HepG2 (cell line): ENCODE data around the gene FBXL22. TPM values are rescaled to one million over a fixed set of nuclear protein-coding genes. Genes with fewer than 3 reads are reported as not detected.

Experiments
- CBX2 ChIP-seq, 2 experiments: fragments of 200-600 bp in 1 of 2; sonication (generic); formaldehyde crosslinking in 1 of 2; IDR thresholded peaks; 2 replicates each; pipeline versions ENCODE4 v1.7.0 to v1.8.1; 2018 to 2022; ENCODE audit warnings: low read depth in 2 of 2, low read length in 1 of 2, mild to moderate bottlenecking in 1 of 2, missing genetic modification reagents in 1 of 2
- DMTF1 ChIP-seq: sonication (generic); formaldehyde crosslinking; IDR thresholded peaks from 2 replicates; pipeline ENCODE4 v1.4.0; 2020; ENCODE audit warnings: mild to moderate bottlenecking, missing genetic modification reagents
- ELF3 ChIP-seq: IDR thresholded peaks from 2 replicates; pipeline ENCODE4 v1.6.1; 2016; ENCODE audit warnings: missing genetic modification reagents, missing compliant biosample characterization
- ELF4 ChIP-seq: sonication (generic); formaldehyde crosslinking; IDR thresholded peaks from 2 replicates; pipeline ENCODE4 v1.5.0; 2020; ENCODE audit warnings: missing genetic modification reagents, mild to moderate bottlenecking, moderate library complexity, borderline replicate concordance
- FOXK2 ChIP-seq: fragments of 450-650 bp; IDR thresholded peaks from 2 replicates; pipeline ENCODE4 v1.6.1; 2016
- HCFC1 ChIP-seq: fragments of 150-350 bp; IDR thresholded peaks from 2 replicates; pipeline ENCODE4 v1.6.1; 2014; ENCODE audit warnings: low read depth, low read length
- HES4 ChIP-seq: sonication (generic); formaldehyde crosslinking; IDR thresholded peaks from 2 replicates; pipeline ENCODE4 v1.9.0; 2021; ENCODE audit warnings: mild to moderate bottlenecking, missing genetic modification reagents, borderline replicate concordance
- MAX ChIP-seq: IDR thresholded peaks from 2 replicates; pipeline ENCODE4 v1.6.1; 2012; ENCODE audit warnings: inconsistent platforms
- NFE2L1 ChIP-seq: sonication (generic); formaldehyde crosslinking; IDR thresholded peaks from 2 replicates; pipeline ENCODE4 v1.4.0; 2020; ENCODE audit warnings: missing genetic modification reagents, mild to moderate bottlenecking, borderline replicate concordance
- NR2C2 ChIP-seq: sonication (generic); formaldehyde crosslinking; IDR thresholded peaks from 2 replicates; pipeline ENCODE4 v1.4.0; 2020; ENCODE audit warnings: missing genetic modification reagents, mild to moderate bottlenecking, moderate library complexity, borderline replicate concordance
- SYNCRIP ChIP-seq: fragments of 200-400 bp; formaldehyde crosslinking; IDR thresholded peaks from 2 replicates; pipeline ENCODE4 v1.6.1; 2018; ENCODE audit warnings: mild to moderate bottlenecking, low read depth, low read length; ENCODE audit not compliant: insufficient read depth
- ZBTB7A ChIP-seq: sonication (generic); formaldehyde crosslinking; IDR thresholded peaks from 2 replicates; pipeline ENCODE4 v1.8.0; 2022; ENCODE audit warnings: mild to moderate bottlenecking, missing genetic modification reagents
- ZIK1 ChIP-seq: sonication (generic); formaldehyde crosslinking; IDR thresholded peaks from 2 replicates; pipeline ENCODE4 v1.5.0; 2020; ENCODE audit warnings: mild to moderate bottlenecking, low read depth, missing genetic modification reagents, borderline replicate concordance
- ZKSCAN1 ChIP-seq: fragments of 150-350 bp; IDR thresholded peaks from 2 replicates; pipeline ENCODE4 v1.6.1; 2014; ENCODE audit warnings: low read length
- ZNF12 ChIP-seq: sonication (generic); formaldehyde crosslinking; IDR thresholded peaks from 2 replicates; pipeline ENCODE4 v1.5.0; 2020; ENCODE audit warnings: missing genetic modification reagents
- ZNF276 ChIP-seq: sonication (generic); formaldehyde crosslinking; IDR thresholded peaks from 2 replicates; pipeline ENCODE4 v1.4.0; 2020; ENCODE audit warnings: mild to moderate bottlenecking, low read depth, missing genetic modification reagents
- ZNF451 ChIP-seq: sonication (generic); formaldehyde crosslinking; IDR thresholded peaks from 2 replicates; pipeline ENCODE4 v1.5.0; 2020; ENCODE audit warnings: mild to moderate bottlenecking, missing genetic modification reagents
- ZNF558 ChIP-seq: sonication (generic); formaldehyde crosslinking; IDR thresholded peaks from 2 replicates; pipeline ENCODE4 v1.9.0; 2022; ENCODE audit warnings: mild to moderate bottlenecking, missing genetic modification reagents, borderline replicate concordance
- ZNF660 ChIP-seq: sonication (generic); formaldehyde crosslinking; IDR thresholded peaks from 2 replicates; pipeline ENCODE4 v1.5.1; 2020; ENCODE audit warnings: mild to moderate bottlenecking, low read depth, missing genetic modification reagents, borderline replicate concordance
- ZNF713 ChIP-seq: sonication (generic); formaldehyde crosslinking; IDR thresholded peaks from 2 replicates; pipeline ENCODE4 v1.4.0; 2020; ENCODE audit warnings: mild to moderate bottlenecking, missing genetic modification reagents
- ZNF772 ChIP-seq: sonication (generic); formaldehyde crosslinking; IDR thresholded peaks from 2 replicates; pipeline ENCODE4 v1.5.0; 2020; ENCODE audit warnings: mild to moderate bottlenecking, missing genetic modification reagents
- ZNF83 ChIP-seq: sonication (generic); formaldehyde crosslinking; IDR thresholded peaks from 2 replicates; pipeline ENCODE4 v1.4.0; 2020; ENCODE audit warnings: missing genetic modification reagents, mild to moderate bottlenecking, borderline replicate concordance
- polyA plus RNA-seq, 8 experiments: library from polyadenylated mRNA; depleted of rRNA in 3 of 8; stranded (reverse) in 7 of 8; unstranded in 1 of 8; fragments of >200 nt; fragmentation: Illumina TruSeq in 4 of 8; extraction: Trizol in 4 of 8; gene quantifications; 2 replicates each; pipeline versions ENCODE4 v1.2.1 to v1.2.3, GENCODE V29; 2011 to 2016; ENCODE audit warnings: low read depth in 4 of 8, missing spikeins in 1 of 8, mixed read lengths in 1 of 8; ENCODE audit not compliant: insufficient read depth in 1 of 8
- total RNA-seq, 5 experiments: library from RNA; depleted of rRNA; stranded (reverse); fragments of >200 nt; fragmentation: Illumina TruSeq; extraction: Trizol; gene quantifications; 2 replicates each; pipeline ENCODE4 v1.2.3, GENCODE V29; 2016; ENCODE audit warnings: low read depth in 1 of 5

Gene FBXL22
- total and polyA plus RNA-seq, 2 of the 13 experiments (the other 11 are each of a cell fraction or from before 2014, with no cell fraction given) = 0.15 to 0.33 TPM

GRCh38 chr15:63610209-63610841, 13.1 kb downstream of the FBXL22 start (continued):
- TF ChIP-seq DMTF1 (CRISPR knock-in tag) (no peak), ZNF713 (CRISPR knock-in tag) (no peak), ZNF660 (no peak), ZIK1 (no peak), HCFC1 (no peak), ZBTB7A (CRISPR knock-in tag) (no peak), NFE2L1 (no peak), HES4 (CRISPR knock-in tag) (no peak), ZNF558 (CRISPR knock-in tag) (no peak), CBX2 (IDR thresholded peaks at IDR 0.05; ENCODE audit: low read depth, low read length) (no peak), CBX2 (CRISPR knock-in tag; IDR thresholded peaks at IDR 0.05; ENCODE audit: low read depth) (no peak), ZNF276 (CRISPR knock-in tag) (no peak), ZKSCAN1 (no peak), ZNF451 (CRISPR knock-in tag) (no peak), ELF3 (CRISPR knock-in tag) (no peak), ZNF12 (no peak), SYNCRIP (no peak), MAX (0 out of 2 replicates have a peak, but pooled peaks have one; percentile 9), ELF4 (no peak), ZNF772 (peak; percentile 36; the same call in 1 of the 2 replicates), FOXK2 (no peak), NR2C2 (CRISPR knock-in tag) (no peak), ZNF83 (CRISPR knock-in tag) (no peak)
